Measurements from ENCODE around the gene PNN.
"Not testable (repeated sequence)": the region's sequence is repeated elsewhere in the genome, so short reads cannot be mapped to it uniquely, and the experiment has no call there.

PNN gene

DNA sequence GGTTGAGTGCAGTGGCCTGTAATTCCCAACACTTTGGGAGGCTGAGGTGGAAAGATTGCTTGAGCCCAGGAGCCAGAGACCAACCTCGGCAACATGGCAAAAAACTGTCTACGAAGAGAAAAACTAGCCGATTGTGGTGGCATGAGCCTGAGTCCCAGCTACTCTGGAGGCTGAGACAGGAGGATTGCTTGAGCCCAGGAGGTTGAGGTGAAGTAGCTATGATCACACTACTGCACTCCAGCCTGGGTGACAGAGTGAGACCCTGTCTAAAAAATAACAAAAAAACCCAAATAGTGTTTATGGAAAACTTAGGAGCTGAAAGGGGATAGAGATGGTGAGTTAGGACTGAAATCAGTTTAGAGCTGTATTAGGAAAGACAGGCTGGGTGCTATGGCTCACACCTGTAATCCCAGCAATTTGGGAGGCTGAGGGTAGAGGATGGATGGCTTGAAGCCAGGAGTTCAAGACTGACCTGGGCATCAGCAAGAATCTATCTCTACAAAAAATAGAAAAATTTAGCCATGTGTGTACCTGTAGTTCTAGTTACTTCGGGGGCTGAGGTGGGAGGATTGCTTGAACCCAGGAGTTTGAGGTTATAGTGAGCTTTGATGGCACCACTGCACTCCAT lies 9.7 kb downstream of the PNN start:
- H3K27ac Mint-ChIP-seq: no peak overlapping the region
- H3K27me3 Mint-ChIP-seq (ENCODE audit: low read depth, poor library complexity): peaks cover 3% of the 10 kb centered on the region
- no peak overlapping the region for H3K4me3 Mint-ChIP-seq
- DNase-seq: no peak
- no peaks in the 10 kb centered on the region for H3K4me1 Mint-ChIP-seq
- H3K9me3 Mint-ChIP-seq: no peaks in the 10 kb centered on the region
- TF ChIP-seq, protein P1, sequence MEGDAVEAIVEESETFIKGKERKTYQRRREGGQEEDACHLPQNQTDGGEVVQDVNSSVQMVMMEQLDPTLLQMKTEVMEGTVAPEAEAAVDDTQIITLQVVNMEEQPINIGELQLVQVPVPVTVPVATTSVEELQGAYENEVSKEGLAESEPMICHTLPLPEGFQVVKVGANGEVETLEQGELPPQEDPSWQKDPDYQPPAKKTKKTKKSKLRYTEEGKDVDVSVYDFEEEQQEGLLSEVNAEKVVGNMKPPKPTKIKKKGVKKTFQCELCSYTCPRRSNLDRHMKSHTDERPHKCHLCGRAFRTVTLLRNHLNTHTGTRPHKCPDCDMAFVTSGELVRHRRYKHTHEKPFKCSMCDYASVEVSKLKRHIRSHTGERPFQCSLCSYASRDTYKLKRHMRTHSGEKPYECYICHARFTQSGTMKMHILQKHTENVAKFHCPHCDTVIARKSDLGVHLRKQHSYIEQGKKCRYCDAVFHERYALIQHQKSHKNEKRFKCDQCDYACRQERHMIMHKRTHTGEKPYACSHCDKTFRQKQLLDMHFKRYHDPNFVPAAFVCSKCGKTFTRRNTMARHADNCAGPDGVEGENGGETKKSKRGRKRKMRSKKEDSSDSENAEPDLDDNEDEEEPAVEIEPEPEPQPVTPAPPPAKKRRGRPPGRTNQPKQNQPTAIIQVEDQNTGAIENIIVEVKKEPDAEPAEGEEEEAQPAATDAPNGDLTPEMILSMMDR (IDR thresholded peaks at IDR 0.05): no peak
- peaks cover 34% of the 10 kb centered on the region for H3K36me3 Mint-ChIP-seq (ENCODE audit: low read depth)

DNA sequence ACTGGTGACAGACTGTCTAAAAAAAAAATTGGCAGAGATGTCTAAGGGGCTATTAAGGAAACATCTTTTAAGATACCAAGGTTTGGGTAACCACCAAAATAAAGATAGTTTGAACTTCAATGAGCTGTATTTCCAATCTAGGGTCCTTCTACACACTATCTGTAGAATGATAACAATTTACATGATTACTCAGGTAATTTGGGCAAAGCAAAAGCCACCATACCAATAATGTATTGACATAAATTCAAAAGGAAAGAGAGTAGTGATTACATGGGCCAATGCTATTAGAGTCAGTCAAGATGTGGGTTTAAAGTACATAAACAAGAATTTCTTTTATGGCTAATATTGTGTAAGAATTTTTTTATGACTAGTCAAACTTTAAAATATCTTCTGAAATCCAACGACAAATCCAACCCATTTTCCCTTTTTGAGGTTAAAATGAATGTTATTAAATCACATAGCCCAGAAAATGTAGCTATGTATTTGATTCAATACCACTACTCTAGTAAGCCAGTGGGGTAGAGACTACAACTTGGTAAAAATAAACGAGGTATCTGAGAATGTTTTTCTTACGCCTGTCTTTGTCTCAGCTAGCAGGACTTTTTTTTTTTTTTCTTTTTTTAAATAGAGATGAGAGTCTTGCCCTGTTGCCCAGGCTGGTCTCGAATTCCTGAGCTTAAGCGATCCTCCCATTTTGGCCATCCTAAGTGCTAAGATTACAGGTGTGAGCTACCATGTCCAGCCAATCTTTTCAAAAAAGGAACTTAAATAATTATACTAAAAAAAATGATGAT lies 10.4 kb downstream of the PNN start:
- Mint-ChIP-seq H3K36me3 (ENCODE audit: low read depth) (peaks cover 34% of the 10 kb centered on the region), H3K27ac (no peak overlapping the region), H3K9me3 (no peaks in the 10 kb centered on the region), H3K27me3 (ENCODE audit: low read depth, poor library complexity) (peaks cover 3% of the 10 kb centered on the region), H3K4me1 (no peaks in the 10 kb centered on the region), H3K4me3 (no peak overlapping the region)
- TF ChIP-seq, protein P1 (IDR thresholded peaks at IDR 0.05): no peak
- no peak for DNase-seq

DNA sequence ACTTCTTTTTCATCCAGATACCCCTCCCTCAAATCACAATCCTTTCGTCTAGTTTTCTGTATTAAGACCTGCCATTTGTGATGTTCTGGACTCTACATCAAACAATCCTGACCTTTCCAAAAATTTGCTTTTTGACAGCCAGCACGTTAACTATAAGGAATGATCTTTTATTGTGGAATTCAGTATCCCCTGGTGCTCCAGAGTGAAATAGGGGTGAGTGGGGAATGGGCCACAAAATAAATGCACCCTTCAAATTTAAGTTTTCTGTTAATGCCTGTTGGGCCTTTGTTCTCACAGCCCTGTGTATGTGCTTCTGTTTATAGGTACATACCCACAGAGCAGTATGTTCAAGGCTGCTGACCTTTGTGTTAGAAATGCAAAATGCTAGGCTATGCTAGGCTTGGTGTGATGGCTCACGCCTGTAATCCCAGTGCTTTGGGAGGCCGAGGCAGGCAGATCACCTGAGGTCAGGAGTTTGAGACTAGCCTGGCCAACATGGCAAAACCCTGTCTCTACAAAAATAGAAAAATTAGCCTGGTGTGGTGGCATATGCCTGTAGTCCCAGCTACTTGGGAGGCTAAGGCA lies 12.0 kb downstream of the PNN start:
- Mint-ChIP-seq H3K36me3 (ENCODE audit: low read depth) (peaks cover 34% of the 10 kb centered on the region), H3K27ac (peak overlapping the region; percentile 78), H3K27me3 (ENCODE audit: low read depth, poor library complexity) (peaks cover 3% of the 10 kb centered on the region), H3K4me3 (no peak overlapping the region), H3K4me1 (no peaks in the 10 kb centered on the region), H3K9me3 (no peaks in the 10 kb centered on the region)
- no peak for DNase-seq
- TF ChIP-seq, protein P1 (IDR thresholded peaks at IDR 0.05): no peak

DNA sequence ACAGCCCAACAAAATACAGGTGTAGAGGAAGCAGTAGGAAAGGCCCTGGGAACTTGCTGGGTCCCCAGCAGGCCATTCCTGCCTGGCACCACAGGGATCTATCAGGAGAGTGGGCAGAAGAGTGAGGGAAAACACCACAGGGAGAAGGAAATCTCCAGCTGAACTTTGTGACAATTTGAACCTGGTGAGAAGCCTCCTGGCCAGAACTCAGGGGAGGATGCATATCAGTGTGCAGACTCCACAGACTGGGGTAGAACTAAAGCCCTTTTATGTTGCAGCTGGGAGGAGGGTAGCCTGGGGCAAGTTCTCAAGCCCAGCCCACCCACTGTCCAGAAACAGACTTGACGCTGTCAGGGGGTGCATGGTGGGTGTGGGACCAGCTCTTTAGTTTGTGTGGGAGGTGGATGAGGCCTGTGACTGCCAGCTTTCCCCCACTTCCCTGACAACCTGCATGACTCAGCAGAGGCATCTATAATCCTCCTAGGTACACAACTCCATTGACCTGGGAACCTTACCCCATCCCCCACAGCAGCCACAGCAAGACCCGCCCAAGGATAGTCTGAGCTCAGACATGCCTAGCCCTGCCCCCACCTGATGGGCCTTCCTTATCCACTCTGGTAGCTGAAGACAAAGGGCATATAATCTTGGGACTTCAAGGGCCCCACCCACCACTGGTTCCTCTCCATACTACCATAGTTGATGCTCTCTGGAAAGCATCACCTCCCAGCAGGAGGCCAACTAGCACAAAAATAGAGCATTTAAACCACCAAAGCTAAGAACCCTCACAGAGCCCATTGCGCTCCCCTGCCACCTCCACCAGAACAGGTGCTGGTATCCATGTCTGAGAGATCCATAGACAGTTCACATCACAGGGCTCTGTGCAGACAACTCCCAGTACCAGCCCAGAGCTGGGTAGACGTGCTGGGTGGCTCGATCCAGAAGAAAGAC lies 28.9 kb downstream of the PNN start:
- DNase-seq: no peak
- Mint-ChIP-seq H3K27me3 (ENCODE audit: low read depth, poor library complexity) (no peaks in the 10 kb centered on the region), H3K27ac (peak overlapping the region; percentile 88), H3K4me3 (no peak overlapping the region), H3K4me1 (peaks cover 11% of the 10 kb centered on the region), H3K36me3 (ENCODE audit: low read depth) (no peaks in the 10 kb centered on the region), H3K9me3 (peaks cover 10% of the 10 kb centered on the region)
- TF ChIP-seq, protein P1 (IDR thresholded peaks at IDR 0.05): no peak

DNA sequence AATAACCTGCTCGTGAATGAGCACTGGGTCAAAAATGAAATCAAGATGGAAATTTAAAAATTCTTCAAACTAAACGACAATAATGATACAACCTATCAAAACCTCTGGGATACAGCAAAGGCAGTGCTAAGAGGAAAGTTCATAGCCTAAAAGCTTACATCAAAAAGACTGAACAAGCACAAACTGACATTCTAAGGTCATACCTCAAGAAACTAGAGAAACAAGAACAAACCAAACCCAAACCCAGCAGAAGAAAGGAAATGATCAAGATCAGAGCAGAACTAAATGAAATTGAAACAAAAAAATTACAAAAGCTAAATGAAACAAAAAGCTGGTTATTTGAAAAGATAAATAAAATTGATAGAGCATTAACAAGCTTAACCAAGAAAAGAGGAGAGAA lies 32.4 kb downstream of the PNN start:
- H3K9me3 Mint-ChIP-seq; H3K27me3 Mint-ChIP-seq (ENCODE audit: low read depth, poor library complexity); DNase-seq; H3K4me3 Mint-ChIP-seq; H3K36me3 Mint-ChIP-seq (ENCODE audit: low read depth); H3K27ac Mint-ChIP-seq: not testable (repeated sequence)
- H3K4me1 Mint-ChIP-seq: peaks cover 11% of the 10 kb centered on the region
